NCI-H748 (cell line): ENCODE results near the gene CRTC3.
"Not testable (repeated sequence)": the region's sequence is repeated elsewhere in the genome, so short reads cannot be mapped to it uniquely, and the experiment has no call there.

ENCODE experiments used
- DNase-seq: peaks from one replicate; lab custom pipeline; 2025; ENCODE audit not compliant: unreplicated experiment; lab: John Stamatoyannopoulos, UW

The CRTC3 gene

DNA sequence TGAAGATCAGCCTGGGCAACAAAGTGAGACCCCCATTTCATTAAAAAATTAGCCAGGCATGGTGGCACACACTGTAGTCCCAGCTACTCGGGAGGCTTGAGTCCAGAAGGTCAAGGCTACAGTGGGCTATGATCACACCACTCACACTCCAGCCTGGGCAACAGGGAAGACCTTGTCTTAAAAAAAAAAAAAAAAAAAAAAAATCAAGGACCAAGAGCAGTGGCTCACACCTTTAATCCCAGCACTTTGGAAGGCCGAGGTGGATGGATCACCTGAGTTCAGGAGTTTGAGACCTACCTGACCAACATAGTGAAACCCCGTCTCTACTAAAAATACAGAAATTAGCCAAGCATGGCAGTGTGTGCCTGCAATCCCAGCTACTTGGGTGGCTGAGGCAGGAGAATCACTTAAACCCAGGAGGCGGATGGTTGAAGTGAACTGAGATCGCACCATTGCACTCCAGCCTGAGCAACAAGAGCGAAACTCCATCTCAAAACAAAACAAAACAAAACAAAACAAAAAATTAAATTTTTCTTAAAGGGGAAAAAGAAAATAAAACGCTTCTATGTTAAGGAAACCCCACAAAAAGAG is 138.1 kb downstream of the CRTC3 start:
- not testable (repeated sequence) for DNase-seq

DNA sequence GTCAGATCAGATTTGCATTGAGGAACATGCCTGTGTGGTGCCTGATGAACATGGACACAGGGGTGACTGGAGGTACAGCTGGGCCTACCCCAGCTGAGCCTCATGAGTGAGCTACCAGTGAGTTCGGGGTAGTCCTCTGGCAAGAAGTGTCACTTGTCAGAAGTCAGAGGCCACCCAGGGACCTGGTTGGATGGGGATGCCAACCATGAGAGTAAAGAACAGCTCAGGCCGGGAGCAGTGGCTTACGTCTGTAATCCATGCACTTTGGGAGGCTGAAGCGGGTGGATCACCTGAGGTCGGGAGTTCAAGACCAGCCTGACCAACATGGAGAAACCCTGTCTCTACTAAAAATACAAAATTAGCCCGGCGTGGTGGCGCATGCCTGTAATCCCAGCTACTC is 140.9 kb downstream of the CRTC3 start:
- not testable (repeated sequence) for DNase-seq

DNA sequence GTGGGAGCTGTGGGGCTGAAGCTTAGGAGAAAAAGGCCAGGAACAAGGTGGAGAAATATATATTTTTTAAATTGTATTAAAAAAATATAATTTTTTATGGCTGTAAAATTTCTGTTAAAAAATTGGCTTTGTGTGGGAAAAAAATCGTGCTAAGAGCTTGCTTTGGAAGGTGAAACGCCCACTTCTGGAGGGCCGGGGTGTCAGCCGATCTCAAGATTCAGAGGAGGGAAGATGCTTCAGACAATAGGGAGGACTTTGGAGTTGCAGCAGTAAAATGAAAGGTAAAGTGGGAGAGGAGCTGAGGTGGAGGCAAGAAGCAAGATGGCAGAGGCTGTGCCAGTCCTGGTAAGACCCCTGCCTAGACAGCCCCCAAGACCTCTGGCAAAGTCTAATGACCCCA is 141.5 kb downstream of the CRTC3 start:
- DNase-seq = no peak

DNA sequence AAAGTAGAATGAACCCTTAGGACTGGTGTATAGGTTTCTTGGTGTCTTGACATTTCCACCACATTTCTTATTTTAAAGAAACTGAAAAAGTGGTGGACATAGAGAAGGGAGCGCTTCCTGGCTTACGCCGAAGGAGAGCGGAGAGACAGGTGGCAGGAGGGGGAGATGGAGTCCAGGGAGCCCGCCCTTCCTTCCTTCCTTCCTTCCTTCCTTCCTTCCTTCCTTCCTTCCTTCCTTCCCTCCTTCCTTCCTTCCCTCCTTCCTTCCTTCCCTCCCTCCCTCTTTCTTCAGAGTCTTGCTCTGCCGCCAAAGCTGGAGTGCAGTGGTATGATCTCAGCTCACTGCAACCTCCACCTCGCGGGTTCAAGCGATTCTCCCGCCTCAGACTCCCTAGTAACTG is 143.6 kb downstream of the CRTC3 start:
- DNase-seq = not testable (repeated sequence)

DNA sequence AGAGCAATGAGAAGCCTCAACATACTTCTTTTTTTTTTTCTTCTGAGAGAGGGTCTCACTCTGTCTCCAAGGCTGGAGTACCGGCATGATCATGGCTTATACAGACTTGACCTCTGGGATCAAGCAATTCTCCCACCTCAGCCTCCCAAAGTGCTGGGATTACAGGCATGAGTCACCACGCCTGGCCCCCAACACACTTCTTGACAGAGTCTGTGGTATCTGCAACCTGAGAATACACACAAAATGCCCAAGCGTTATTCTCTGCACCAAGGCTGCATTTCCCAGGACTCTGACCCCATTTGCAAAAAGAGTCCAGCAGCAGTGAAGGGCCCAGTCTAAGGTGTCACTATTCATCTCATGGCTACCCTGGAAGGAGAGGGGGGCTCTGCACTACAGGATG is 144.8 kb downstream of the CRTC3 start:
- DNase-seq = no peak

DNA sequence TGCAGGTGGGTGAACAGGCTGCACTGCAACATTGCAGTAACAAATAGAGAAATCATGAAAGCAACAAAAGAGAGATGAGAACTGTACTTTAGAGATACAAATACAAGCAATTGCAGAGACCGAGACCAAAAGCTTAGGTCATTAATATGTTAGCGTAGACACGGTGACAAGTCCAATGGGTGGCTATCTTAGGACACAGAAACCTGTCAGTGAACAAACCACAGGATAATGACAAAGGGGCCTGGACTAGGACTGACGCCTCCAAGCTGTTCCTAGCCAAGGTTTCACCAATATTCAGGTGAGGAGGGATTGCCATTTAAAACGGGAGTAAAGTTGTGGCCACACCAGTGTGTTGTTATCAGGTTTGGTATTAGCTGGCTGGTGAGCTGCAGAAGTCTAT is 145.7 kb downstream of the CRTC3 start:
- DNase-seq = no peak

DNA sequence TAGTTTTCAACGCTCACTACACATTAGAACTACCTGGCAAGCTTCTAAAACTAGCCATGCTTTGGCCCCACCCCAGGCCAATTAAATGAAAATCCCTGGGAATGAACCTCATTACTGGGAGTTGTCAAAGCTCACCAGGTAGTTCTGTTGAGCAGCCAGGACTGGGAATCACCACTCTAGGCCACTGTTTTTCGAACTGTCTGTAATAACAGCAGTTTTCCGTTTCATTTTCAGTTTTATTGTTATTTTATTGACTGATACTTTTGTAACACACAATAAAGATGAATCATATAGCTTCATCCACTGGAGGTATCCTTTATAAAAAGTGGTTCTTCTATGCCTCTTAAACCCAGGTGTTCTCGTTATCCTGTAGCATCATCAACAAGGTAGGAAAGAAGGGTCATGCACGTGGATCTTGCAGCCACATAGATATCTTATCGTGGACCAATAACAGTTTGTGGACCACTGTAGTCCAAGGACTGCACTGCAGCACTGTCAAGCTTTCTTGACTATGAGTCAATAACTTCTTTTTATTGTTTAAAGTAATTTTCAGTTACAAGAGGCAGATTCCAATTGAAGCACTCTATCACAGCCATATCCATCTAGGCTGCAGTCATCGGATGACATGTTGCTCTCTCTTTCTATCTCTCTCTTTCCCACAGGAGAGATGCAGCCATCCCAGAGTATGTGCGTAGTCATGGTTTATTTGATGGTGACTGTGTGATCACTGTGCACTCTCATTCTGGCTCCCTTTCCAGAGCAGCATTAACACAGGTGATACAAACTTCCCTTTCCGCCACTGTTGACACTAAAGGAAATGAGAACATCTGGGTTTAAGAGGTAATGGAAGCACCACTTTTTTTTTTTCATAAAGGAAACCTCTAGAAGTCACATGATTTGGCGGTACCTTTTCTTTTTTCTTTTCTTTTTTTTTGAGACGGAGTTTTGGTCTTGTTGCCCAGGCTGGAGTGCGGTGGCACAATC is 148.4 kb downstream of the CRTC3 start:
- no peak for DNase-seq

DNA sequence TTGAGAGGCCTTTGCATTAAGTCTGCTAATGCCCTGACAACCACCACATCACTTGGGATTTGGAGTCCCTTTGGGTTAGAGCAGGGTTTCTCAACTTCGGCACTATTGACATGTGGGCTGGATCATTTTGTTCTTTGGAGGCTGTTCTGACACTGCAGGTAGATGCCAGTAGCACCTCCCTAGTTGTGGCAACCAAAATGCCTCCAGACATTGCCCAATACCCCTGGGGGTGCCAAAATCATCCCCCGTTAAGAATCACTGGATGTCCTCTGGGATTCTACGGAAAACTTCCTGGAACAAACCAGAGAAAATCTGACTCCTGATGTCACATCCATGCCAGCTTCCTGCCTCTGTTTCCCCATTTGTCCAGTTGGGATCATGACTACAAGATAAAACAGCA is 150.2 kb downstream of the CRTC3 start:
- DNase-seq = no peak

DNA sequence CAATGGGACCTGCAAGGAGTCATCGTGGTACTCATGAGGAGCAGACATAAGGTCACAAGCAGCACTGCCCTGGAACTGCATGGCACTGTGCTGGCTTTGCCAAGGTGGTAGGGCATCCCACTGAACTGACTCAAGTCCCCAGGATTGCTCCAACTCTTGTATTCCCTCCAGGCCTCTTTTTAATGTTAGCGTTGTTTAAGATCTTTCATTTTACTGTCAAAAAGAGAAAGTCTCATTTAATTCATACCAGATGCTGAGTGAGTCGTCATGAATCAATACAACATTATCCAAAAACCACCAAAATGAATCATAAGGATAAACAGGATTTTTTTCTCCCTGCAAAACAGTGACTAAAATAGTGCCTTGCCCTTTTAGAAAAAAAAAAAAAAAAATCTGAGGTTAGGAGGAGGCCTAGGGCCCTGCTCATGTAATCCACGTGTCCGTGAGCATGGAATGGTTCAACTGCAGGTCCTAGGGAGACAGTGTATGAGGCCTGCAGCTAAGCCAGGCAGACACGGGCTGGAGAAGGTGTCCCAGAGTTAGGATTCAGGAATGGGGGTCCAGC is 150.7 kb downstream of the CRTC3 start:
- DNase-seq = no peak

DNA sequence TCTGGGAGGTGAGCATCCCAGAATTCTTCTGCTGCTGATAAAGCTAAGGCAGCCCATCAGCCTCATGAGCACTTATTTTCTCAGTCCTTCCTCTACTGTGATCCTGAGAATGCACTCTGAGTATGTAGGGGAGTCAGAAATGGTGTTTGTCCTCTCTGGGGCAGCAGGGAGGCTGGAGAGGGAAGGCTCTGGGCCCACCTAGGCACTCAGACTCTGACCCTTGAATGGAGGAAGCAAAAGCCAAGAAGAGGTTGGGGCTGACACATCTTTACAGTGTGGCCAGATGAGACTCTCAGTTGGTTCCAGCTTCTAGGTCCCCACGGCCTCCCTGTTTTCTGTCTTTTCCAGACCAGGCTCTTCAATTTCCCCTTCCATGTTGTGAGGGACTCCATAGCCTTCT is 151.3 kb downstream of the CRTC3 start:
- no peak for DNase-seq

DNA sequence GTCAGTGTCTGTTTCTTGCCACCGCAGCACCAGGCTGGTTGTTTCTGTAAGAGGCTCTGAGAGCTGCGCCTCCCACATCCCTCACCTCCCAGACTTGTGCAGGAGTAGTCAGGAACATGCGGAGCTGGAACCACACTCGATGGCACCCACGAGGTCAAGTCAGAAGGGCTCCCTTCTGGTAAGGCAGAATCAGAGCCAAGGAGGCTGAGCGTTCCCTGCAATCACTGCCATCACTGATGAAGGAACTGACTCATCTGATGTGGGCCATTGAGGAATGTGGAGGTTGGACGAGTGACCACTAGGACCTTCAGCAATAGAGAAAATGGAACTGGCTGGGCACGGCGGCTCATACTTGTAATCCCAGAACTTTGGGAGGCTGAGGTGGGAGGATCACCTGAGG is 151.8 kb downstream of the CRTC3 start:
- DNase-seq = no peak

DNA sequence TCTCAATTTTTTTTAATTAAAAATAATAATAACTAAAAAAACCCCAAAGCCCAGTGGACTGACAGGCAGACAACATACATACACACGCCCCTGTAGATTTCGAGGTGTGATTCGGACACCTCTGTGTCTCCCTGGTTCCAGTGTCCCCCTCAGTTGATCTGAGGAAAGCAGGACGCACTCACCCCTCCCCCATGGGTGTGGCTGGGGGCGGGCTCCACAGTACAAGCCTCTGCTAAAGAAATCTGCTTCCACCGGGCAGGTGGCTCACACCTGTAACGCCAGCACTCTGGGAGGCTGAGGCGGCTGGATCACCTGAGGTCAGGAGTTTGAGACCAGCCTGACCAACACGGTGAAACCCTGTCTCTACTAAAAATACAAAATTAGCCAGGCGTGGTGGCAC is 153.6 kb downstream of the CRTC3 start:
- no peak for DNase-seq

DNA sequence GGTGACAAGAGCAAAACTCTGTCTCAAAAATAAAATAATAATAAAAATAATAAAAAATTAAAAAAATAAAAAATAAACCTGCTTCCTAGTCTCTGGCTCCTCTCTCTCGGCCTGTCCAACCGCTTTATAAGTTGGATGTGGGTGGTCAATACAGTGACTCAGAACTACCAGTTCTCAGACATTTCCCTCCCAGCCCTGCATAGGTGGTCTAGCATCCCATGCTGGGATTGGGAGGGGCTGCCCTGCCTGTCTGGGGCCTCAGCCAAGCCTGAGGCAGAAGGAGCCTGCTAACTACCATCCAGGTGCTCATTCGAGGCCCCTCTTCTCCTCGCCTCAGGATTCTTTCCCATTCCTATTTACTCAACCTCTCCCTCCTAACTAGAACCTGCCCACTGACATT is 154.2 kb downstream of the CRTC3 start:
- no peak for DNase-seq

DNA sequence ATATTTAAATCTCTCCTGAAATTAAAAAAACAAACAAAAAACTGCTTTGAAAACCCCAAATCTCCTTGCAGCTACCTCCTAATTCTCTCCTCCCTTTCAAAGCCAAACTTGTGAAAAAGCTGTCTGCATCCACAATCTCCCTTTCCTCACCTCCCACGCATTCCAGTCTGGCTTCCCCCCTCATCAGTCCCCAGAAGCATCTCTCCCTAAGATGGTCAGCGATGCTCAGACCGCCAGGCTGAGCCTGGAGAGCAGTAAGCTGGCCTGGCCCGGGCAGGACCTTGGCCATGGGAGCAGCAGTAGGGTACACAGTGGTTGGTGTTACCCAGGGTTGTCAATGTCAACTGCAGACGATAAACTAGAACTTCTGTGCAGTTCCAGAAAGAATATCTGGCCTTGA is 154.6 kb downstream of the CRTC3 start:
- DNase-seq = no peak

DNA sequence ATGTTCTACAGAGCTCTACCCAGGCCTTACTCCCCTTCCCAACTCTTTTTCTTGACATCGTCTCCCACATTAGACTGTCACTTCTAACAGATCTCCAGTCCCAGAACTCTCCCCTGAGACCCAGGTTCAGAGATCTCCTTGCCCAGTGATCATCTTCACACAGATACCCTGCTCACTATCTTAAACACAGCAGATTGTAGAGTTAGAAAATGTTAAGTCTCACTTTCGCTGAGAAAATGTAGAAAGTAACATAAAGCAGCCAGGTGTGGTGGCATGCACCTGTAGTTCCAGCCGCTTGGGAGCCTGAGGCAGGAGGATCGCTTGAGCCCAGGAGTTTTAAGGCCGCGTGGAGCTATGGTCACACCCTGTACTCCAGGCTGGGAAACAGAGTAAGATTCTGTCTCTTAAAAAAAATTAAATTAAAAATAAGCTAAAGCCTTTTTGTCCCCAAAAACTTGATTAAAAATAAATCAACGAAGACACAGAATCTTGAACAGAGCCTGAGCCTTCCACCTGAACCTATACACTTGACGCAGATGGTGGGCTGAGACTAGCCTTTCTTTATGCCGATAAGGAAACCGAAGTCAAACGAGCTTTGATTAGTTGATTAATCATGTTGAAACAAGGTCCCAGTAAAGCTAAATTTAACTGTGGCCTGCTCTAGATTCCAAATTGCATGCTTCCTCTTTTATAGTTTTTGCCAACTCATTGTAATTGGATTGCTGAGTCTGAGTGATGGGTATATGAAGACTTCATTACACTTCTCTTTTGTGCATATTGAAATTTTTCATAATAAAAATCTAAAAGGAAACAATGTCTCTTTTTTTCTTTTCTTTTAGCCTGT is 156.1 kb downstream of the CRTC3 start:
- no peak for DNase-seq

DNA sequence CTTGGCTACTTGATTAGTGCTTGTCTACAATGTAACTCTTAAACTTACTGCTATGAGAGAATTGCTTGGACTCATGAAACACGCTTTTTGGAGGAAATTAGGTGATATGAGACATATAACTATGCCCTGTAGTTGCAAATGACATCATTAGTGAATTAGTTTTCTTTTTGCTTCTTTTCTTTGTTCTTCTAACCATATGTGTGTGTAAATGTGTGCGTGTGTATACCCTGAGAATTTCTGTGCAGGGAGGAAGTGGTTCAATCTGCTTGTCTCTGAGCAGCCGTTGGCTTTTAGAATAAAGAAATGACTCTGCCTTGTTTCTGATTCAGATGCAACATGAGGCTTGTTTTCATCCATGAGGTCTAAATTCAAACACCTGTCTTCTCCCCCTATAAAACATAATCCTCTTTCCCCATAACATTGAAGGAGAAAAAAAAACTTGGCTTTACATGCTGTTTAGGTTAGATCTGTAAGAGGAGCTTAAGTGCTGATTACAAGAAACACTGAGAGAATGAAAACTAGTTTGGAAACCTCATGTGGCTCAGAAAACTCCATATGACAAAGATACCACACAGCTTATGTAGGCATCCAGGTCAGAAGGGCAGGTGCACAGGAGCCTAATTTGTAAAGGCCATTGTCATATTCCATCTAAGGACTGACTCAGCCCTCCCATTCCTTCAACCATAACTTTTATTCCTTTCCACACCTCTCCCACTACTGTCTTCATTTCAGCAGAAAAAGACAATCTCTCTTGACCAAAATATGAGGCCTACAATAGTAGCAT is 156.9 kb downstream of the CRTC3 start:
- DNase-seq = no peak

DNA sequence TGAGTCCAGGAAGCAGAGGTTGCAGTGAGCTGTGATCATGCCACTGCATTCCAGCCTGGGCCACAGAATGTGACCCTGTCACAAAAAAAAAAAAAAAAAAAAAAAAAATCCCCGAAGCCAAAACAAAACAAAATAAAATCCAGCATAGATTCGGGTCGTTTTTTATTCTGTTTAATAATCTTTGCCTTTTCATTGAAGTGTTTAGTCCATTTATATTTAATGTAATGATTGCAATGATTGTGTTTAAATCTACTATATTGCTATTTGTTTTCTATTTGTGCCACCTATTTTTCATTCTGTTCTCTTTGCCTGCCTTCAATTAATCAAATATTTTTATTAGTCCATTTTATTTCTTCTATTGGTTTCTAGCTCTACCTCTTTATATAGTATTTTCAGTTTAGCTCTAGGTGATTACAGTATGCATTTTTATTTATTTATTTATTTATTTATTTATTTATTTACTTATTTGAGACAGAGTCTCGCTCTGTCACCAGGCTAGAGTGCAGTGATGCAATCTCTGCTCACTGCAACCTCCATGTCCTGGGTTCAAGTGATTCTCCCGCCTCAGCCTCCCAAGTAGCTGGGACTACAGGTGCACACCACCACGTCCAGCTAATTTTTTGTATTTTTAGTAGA is 159.7 kb downstream of the CRTC3 start:
- not testable (repeated sequence) for DNase-seq

DNA sequence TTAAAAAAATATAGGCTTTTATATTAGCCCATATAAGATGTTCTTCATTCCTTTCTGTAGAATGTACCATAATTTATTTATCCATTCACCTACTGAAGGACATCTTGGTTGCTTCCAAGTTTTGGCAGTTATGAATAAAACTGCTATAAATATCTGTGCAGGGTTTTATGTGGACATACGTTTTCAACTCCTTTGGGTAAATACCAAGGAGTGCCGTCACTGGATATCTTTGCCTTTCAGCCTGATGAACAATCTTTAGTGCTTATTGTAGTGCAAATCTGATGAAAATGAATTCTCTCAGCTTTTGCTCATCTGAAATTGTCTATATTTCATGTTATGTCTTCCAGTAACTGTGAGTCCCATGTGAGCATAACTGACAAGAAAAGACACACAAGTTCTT is 160.9 kb downstream of the CRTC3 start:
- no peak for DNase-seq

DNA sequence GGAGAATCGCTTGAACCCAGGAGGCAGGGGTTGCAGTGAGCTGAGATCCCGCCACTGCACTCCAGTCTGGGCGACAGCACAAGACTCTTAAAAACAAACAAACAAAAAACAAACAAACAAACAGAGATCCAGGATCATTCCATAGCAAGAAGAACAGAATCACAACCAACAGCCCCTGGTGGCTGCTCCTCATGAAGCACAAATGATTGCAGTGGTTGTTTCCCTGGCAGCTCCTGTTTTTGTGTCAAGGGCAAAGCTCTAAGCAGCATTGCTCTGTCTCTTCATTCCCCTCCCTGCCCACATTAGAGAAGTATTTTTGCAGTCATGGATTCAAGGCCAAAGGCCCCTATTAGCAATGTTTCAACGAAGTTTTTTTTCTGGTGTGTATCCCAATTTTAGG is 161.6 kb downstream of the CRTC3 start:
- DNase-seq = no peak
